ENCODE measurements around the gene NF2. TPM values are rescaled to one million over a fixed set of nuclear protein-coding genes. Genes with fewer than 3 reads are reported as not detected.

NF2 gene
- 68.2 and 72.8 TPM in 2 replicates for total RNA-seq

DNA sequence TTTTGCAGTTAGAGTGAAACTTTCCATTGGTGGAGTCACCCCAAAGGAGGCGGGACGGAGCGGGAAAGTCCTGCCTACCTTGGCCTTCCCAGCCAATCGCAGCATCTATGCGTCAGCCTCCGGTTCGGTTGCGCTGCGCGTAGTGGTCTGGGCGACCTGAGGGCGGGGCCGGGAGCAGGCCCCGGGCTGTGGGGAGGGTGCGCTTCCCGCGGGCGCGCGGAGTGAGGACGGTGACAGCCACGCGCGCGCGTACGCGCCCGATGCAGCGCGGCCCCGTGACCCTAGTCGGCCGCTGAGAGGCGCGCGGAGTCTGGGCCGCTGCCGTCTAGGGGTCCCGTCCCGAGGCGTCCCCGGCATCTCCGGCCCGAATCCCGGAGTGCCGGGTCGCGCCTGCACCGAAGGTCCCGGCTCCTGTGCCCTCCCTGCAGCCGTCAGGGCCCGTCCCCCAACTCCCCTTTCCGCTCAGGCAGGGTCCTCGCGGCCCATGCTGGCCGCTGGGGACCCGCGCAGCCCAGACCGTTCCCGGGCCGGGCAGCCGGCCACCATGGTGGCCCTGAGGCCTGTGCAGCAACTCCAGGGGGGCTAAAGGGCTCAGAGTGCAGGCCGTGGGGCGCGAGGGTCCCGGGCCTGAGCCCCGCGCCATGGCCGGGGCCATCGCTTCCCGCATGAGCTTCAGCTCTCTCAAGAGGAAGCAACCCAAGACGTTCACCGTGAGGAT, at the start of gene NF2:
Gene NF2, plus strand, starts transcription at position 276 of the 718 bp plus-strand sequence. Its CDS starts 366 bp downstream, at position 642.

DNA sequence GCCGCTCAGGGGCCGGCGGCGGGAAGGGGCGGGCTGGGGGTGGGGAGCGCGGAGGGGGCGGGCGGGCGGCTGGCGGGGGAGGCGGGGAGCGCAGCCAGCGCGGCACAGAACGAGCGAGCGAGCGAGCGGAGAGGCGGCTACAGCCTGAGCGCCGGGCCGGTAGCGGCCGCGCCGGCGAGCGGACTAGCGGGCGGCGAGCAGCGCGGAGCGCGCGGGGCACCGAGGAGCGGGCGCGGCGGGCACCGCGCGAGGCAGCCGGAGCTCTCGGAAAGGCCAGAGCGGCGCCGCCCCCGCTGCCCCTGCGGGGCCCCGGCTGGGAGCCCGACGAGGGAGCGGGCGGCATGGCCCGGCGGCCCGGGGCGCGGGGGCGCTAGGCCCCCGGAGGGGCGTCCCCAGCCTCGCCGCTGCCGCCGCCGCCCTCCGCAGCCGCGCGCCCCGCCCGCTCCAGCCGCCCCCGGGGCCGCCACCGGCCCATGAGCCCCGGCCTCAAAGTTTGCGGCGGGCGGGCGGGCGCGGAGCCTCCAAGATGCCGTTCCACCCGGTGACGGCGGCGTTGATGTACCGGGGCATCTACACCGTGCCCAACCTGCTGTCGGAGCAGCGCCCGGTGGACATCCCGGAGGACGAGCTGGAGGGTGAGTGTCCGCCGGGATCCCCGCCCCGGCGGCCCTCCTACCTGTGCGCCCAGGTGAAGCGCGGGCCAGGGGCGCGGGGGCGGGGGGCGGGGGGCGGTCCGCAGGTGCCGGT, 116.6 kb downstream of the NF2 start, which contains the start of gene CABP7:
Gene CABP7, plus strand, starts transcription at position 105 of the 747 bp plus-strand sequence. Its CDS starts 422 bp downstream, at position 527.

Other genes with a start within 250 kb of the NF2 start
- gene AP1B1, start 215.1 kb upstream of the NF2 start, total RNA-seq: 61.0 and 61.8 TPM in 2 replicates
- gene RFPL1, start 165.1 kb upstream of the NF2 start, total RNA-seq: not detected in 2 replicates
- 2.1 and 2.5 TPM in 2 replicates for gene NEFH, start 123.4 kb upstream of the NF2 start, total RNA-seq
- gene THOC5, start 49.9 kb upstream of the NF2 start, total RNA-seq: 41.0 and 41.9 TPM in 2 replicates
- gene NIPSNAP1, start 22.5 kb upstream of the NF2 start, total RNA-seq: 89.5 and 116 TPM in 2 replicates
- 0.17 TPM in 1 of 2 replicates, not detected in the other for gene CABP7, start 116.4 kb downstream of the NF2 start, total RNA-seq
- gene ZMAT5, start 163.4 kb downstream of the NF2 start, total RNA-seq: 36.5 and 44.4 TPM in 2 replicates
- gene UQCR10, start 163.7 kb downstream of the NF2 start, total RNA-seq: 120 and 142 TPM in 2 replicates
- gene ASCC2, start 234.6 kb downstream of the NF2 start, total RNA-seq: 29.6 and 31.3 TPM in 2 replicates

Data from bronchus fibroblast of lung (primary cell).